ENCODE measurements around the gene IQCH.
"Not testable (repeated sequence)": the region's sequence is repeated elsewhere in the genome, so short reads cannot be mapped to it uniquely, and the experiment has no call there.

The IQCH gene

DNA sequence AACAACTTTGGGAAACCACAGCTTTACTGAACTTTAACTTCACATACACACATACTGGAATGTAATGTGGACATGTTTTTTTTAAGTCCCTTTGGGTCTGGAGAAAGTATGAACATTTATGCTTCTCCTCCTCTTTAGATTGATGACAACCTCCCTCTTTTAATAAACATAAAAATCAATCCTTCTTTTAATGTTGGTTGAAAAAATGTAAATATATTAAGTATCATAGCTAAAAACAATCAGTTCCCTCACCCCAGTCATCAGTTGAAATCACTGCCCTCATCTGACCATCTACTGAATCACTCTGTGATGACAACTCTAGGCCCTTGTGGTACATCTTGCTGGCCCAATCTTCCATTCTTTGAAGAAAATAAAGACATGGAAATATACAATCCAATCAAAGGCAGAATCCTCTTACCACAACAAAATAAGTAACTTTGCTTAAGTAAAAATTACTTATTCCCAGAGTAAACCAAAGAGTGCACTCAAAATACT is 6.5 kb upstream of the IQCH start:
- DNase-seq: no peak

GRCh38 chr15:67249830-67250229 is 4.8 kb upstream of the IQCH start:
- no peak for DNase-seq

GRCh38 chr15:67251318-67251717 is 3.3 kb upstream of the IQCH start:
- DNase-seq: no peak

DNA sequence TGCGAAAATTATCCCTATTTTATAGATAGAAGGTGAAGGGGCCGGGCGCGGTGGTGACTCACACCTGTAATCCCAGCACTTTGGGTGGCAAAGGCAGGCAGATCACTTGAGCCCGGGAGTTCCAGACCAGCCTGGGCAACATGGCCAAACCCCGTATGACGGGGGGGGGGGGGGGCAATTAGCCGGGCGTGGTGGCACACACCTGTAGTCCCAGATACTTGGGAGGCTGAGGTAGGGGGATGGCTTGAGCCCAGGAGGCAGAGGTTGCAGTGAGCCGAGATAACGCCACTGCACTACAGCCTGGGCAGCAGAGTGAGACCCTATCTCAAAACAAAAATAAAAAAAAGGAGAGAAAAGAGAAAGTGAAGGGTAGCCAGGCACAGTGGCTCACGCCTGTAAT is 1.5 kb upstream of the IQCH start:
- DNase-seq: no peak

DNA sequence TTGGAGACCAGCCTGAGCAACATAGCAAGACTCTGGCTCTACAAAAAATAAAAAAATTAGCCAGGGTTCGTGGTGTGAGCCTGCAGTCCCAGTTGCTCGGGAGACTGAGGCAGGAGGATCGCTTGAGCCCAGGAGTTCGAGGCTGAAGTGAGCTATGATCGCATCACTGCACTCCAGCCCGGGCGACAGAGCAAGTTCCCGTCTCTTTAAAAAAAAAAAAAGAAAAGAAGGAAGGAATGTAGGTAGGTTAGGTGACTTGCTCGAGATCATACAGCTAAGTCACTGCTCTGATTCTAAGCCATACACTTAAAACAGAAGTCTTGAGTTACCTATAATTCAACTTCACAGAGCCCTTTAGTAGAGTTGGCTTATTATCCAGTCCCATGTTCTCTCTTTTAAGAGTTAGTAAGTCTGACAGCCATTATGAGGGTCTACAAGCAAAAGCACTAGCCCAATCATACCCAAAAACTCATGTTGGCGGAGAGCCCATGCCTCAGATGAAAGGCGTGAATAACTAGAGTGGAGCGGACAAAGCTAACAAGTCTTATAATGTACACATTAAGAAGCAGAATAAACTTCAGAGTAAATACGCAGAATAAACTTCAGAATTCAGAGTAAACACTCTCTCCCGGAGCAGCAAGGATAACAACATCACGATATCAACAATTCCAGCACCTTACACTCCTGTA is 893 bp upstream of the IQCH start:
- DNase-seq: no peak

DNA sequence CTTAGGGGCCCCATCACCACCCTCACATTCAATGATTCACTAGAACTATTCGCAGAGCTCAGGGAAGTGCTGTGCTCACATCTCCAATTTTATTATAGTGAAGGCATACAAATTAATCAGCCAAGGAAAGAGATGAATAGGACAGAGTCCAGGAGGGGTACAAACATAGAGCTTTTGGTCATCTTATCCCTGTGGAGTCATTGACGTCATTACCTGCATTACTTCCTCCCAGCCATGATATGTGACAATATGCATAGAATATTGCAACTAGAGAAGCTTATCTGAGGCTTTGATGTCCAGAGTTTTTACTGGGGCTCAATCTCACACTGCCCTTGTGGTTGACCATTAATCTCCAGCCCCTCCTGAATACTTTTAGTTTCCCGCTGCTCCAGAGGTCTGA is 1.5 kb downstream of the IQCH start:
- DNase-seq: no peak

DNA sequence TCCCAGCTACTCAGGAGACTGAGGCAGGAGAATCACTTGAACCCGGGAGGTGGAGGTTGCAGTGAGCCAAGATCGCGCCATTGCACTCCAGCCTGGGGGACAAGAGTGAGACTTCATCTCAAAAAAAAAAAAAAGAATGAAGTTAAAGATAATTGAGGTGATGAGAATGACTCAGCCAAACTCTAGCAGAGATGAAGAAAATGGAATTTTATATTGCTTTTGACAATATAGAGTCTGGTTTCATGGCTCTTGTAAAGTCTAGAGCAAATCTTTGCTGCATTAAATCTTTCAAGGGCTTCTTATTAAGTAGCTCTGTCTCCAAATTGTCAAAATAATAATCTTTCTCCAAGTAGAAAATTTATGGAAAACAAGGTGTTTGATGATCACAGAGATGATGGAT is 3.8 kb downstream of the IQCH start:
- DNase-seq: not testable (repeated sequence)

- no peak for DNase-seq
These were observed 4.8 kb downstream of the IQCH start for GRCh38 chr15:67259379-67259778.

DNA sequence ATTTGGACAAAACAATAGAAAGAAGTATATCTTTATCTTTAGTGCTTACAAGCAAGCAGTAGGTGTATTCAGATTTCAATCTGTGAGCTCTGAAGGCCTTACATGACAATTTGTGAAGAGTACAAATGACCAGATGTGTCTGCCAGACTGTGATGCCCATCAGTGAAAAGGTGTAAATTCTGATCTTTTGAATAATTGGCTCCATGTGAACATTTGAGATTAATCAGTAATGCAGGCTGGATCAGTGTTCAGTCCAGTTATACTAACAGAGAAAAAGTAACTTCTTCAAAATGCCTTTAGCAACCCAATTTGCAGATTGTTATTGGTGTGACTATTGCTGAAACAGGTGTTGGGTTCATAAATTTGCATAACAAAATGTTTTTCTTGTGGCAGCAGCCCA is 5.2 kb downstream of the IQCH start:
- DNase-seq: no peak

- no peak for DNase-seq
These were observed 12.3 kb downstream of the IQCH start for GRCh38 chr15:67266870-67267269.

- no peak for DNase-seq
These were observed 12.9 kb downstream of the IQCH start for GRCh38 chr15:67267440-67267839.

DNA sequence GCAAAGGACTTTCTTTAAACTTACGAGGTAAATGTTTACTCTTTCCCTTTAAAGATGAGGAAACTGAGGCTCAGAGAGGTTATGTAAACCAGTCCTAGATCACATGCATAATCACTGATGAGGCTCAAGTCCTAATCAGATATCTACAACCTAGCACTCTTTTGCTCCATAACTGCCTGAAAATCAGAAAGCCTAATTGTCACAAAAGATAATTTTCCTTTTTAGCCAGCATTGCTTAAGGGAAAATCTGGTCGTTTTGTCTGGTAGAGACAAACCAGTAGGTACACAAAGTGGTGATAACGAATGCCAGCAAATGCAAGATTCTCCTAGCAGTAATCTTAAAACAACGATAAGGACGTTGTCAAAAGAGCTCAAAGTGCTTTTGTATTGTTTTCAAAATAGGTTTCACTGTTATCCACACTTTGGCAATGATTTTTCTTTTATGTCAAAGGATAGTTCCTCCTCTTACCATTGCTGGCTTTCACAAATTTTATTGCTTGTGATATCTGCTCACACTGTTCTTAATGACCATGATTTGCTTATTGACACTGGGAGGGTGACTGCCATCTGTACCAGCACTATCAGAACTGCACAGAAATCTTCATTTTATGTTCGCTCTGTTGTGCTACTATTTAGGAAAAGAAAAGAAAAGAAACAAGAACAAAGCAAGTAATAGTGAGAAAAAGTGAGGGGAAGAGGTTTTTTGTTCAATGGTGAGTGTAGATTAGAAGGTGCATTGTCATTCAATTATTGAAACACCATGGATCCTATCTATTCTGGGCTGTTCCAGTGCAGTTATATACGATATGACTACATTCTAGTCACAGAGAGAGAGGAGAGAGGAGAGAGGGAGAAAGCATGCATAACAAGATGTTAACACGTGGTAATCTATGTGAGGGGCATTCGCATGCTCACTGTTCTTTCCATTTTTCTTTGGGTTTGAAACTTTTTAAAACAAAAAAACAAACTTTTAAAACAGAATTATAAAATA is 13.7 kb downstream of the IQCH start:
- DNase-seq: no peak

GRCh38 chr15:67274236-67274635 is 19.6 kb downstream of the IQCH start:
- no peak for DNase-seq

DNA sequence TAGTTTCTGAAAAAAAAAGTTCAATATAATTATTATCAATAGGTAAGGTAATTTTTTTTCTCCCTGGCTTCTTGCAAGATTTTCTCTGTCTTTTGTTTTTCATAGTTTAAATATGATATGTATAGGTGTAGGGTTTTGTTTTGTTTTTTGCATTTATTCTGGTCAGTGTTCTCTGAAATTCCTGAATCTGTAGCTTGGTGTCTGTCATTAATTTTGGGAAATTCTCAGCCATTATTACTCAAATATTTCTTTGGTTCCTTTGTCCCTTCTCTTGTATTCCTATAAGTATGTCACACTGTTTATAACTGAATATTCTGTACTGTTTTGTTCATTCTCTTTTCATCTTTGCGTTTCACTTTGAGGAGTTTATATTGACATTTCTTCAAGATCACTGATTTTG is 22.1 kb downstream of the IQCH start:
- DNase-seq: no peak

GRCh38 chr15:67280217-67280616 is 25.6 kb downstream of the IQCH start:
- no peak for DNase-seq

DNA sequence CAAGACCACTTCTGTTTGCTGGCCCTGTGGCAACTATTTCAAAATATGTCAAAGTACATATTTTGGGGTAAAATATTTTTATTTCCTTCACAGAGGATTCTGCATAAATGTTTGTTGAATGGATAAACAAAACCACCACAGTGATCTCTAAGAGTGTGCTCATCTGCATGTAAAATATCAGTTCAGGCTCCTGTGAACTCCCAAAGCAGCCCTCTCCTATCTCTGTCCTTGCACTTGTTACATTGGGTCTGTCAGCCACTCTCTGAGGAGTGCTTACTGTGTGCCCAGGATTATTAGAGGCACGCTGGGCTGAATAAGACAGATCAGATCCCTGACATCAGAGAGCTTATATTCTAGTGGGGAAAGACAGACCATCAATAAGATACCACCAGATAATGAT is 27.1 kb downstream of the IQCH start:
- DNase-seq: no peak

GRCh38 chr15:67285625-67286024 is 31.0 kb downstream of the IQCH start:
- DNase-seq: not testable (repeated sequence)

- not testable (repeated sequence) for DNase-seq
These were observed 31.8 kb downstream of the IQCH start for GRCh38 chr15:67286400-67286799.

GRCh38 chr15:67290319-67290718 is 35.7 kb downstream of the IQCH start:
- DNase-seq: no peak

- no peak for DNase-seq
These were observed 41.6 kb downstream of the IQCH start for GRCh38 chr15:67296188-67296587.

DNA sequence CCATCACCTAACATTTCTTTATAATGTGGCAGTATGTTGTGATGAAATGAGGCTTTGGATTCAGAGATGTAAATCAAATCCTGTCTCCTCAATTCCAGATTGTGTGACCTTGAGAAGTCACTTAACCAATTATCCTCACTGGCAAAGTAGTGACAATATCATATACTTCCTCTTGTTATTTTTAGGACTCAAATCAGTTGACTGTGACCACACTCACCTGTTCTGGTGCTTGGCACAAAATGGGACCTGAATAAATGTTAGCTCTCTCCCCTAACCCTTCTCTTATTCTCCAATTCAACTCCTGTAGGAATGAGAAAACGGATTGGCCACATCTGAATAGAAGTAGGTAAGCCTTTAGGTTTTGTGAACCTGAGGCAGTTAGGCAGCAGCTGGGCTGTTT is 42.1 kb downstream of the IQCH start:
- no peak for DNase-seq

DNA sequence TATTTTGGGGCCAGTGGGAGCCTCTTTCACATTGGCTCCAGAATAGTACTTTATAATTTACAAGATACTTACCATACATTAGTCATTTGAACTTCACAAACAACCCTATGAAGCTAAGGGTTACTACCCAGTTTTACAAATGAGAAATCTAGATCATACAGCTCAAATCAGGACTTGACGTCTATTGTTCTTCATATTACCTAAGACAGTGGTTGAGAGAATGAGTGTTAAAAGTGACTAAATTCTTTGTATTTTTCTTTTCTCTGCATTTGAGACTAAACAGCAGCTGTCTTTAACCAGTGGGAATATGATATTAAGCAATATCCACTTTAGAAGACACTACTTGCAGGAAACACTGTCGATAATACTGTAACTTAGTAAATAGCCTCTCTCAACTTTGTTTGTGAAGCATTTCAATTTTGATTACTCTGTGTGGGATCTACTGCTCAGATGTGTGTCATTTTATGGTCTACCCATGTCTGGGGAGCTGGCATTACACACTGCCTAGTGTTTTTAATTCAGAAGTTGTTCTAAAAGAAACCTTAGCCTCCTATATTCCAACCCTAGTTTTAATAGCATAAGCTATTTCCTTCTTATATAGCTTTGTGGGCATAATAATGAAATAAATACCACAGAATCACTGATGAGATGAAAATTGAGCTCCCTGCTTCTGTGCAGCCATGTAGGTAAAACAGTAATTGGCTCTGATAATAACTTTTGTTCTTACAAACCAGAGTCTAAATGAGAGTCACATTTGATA is 45.9 kb downstream of the IQCH start:
- no peak for DNase-seq
